ENCODE data around the gene PEPD.

- TF ChIP-seq CTCF (IDR thresholded peaks at IDR 0.05 in 4 of 5, conservative IDR thresholded peaks at IDR 0.05 in 1 of 5) (no peak), POLR2A (IDR thresholded peaks at IDR 0.05) (no peak)
Measured at GRCh38 chr19:33389421-33390100, 132.0 kb downstream of the PEPD start.
